Pons (tissue), 1 donor: ENCODE measurements around the gene PSMD7.

Experiments
- DNase-seq: peaks from one replicate; pipeline ENCODE4 v3.0.0-alpha.2; 2016; ENCODE audit warnings: low spot score

Gene PSMD7

GRCh38 chr16:74296432-74297144, at the start of gene PSMD7:
Gene PSMD7, plus strand, starts transcription at chr16:74296814. Its CDS starts 101 bp downstream, at chr16:74296915.
- DNase-seq = peak; percentile 86

DNA sequence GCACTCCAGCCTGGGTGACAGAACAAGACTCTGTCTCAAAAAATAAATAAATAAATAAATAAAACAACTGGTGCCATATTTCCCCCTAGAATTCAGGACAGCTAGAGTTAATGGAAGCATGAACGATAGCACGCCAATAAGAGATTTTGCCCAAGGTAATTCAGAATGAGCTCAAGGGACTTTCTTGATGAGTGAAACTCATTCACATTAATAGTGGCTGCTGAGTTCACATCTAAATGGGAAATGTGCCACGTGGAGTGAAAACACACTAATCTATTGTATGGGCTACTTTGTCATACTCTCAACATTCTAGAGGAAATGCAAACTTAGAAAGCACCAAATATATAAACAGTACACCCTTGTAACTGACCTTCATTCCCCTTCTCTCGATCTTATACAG, 47.4 kb upstream of the PSMD7 start:
- DNase-seq = peak; percentile 45

GRCh38 chr16:74249846-74250245, 46.8 kb upstream of the PSMD7 start:
- DNase-seq = no peak

DNA sequence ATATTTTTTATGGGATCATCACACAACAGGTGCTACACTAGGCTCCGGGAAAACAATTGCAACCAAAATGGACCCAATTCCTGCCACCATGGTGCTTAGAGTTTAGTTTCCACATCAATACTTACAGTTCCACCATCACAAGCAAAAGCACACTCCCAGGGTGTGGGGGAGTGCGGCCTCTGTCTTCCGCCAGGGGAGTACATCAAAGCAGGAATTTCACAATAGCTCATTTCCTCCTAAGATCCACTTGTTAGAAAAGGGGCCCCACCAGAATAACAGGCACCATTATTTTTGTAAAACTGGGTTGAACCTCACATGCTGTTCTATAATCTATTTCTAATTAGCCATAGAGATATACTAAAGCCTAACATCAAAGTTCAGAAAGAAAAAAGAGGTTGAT, 44.3 kb upstream of the PSMD7 start:
- DNase-seq = no peak

GRCh38 chr16:74253161-74253938, 43.3 kb upstream of the PSMD7 start:
- no peak for DNase-seq

DNA sequence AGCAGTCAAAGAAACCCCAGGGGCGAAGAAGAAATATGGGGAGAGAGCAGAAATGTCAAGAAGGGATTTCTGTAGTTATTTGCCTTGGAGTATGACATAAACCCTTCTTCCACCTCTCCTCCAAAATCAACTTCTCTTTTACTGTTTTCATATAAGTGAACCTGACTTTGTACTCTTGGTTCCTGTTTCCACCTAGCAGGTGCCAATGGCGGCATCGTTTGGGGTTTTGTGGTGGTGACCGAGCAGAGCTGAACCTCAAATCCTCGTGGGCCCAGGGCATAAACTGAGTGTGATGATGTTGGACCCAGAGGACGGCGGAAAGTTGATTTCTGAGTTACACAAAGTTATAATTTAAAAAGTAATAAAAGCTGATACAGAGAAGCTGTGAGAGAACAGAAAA, 39.6 kb upstream of the PSMD7 start:
- DNase-seq = no peak

DNA sequence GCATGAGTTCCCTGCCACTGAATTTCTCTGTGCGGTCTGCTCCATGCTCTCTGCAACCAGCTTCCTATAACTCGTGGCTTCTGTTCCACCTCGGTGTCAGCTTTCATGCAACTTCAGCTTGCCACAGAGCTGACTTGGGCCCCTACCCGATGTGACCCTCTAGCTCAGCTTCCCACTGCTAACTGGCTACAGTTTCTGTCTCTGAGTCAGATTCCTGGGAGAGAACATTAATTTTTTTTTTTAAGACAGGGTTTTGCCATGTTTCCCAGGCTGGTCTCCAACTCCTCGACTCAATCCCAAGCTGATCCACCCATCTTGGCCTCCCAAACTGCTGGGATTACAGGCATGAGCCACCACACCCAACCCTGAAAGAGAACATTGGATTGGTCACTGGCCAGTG, 35.5 kb upstream of the PSMD7 start:
- DNase-seq = no peak

DNA sequence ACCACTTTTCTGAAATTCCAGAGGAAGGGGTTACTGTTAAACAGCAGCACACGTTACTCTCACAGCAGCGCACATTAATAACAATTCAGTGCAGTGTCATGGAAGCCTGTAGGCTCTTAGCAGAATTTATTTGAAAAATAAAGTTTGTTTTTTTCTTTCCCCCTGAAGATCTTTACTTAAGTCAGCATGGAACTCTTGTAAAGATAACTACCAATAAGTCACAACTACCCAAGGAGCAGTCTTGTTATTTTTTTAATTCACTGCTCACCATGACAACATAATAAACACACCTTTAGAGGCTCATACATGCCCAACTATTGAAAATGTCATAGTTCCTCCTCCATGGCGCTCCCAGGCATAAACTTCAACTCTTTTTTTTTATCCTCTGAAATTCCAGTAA, 31.8 kb upstream of the PSMD7 start:
- no peak for DNase-seq

DNA sequence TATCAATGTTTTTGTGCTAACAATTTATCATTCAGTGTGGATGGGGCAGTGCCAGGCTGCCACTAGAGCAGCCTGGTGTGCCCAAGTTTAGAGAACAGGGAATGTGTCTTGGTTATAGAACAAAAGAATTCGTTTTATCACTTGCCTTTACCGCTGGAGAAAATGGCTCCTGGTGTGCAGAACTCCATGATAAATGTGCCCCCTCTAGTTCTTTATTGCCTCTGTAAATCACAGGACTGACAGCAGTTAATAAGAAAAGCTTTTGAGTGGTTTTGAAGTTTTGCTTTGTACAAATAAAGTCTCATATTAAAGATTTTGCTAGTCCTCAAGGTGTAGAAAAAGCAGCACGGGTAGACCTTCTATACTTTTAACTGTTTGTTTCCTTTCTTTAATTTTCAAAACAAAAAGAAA, 28.2 kb upstream of the PSMD7 start:
- DNase-seq = no peak

DNA sequence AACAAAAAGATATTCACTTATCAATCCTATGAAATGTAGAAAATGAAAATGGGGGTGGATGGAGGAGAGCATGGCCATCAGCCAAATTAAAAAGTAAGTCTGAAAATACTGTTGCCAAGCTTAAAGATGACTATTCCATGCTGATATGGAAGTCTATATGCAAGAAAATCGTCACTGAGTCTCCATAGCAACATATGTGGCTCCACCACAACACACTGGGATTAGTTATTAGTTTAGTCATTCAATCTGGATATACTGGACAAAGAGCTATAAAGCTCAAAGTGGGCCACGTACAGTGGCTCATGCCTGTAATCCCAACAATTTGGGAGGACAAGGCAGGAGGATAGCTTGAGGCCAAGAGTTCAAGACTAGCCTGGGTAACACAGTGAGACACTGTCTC, 24.7 kb upstream of the PSMD7 start:
- no peak for DNase-seq

GRCh38 chr16:74275031-74275636, 21.5 kb upstream of the PSMD7 start:
- DNase-seq = no peak

DNA sequence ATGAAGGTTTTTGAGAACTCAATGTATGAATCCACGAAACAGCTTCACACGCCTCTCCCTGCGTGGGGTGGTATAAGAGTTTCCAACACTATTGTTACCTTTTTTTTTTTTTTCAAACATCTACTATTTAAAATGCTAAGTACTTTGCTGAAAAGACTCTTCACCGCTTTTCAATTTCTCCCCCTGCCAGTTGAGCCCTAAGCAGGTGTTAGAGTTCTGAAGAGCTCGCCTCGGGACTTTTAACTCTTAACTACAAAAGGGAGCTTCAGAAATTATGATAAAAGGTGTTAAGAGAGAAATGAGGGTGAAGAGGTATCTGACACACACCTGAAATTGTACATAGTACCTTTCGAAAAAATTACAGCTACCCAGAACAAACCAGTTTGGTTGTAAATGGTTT, 20.9 kb upstream of the PSMD7 start:
- DNase-seq = no peak

DNA sequence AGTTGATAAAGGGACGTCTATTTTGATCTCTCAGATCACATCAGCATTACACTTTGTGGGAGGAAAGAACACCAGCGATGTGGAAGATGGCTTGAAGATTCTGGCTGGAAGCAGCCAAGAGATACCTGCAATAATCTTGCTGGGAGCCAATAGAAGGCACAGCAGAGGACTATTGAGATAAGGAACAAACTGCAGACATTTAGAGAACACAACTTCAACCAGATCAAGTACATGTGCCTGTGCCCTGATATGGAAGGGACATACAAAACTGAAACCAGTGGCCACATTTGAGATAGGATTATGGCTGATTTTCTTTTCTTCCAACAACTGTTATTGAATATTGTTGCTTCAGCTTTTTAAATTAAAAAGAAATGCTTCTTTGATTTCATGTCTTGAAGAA, 18.6 kb upstream of the PSMD7 start:
- no peak for DNase-seq

DNA sequence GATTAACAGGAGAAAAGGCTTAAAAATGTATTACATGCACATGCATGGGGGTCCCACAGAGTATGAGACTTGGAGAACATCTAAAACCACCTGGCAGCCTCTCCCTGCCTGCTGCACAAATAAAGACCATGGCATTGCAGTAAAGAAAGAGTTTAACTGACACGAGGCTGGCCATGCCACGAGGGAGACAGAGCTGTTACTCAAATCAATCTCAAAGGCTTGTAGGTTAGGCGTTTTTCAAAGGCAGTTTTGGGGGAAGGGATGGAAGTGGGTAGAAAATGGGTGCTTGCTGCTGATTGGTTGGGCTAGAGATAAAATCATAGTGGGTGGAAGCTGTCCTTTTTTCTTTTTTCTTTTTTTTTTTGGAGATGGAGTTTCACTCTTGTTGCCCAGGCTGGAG, 17.3 kb upstream of the PSMD7 start:
- DNase-seq = no peak

DNA sequence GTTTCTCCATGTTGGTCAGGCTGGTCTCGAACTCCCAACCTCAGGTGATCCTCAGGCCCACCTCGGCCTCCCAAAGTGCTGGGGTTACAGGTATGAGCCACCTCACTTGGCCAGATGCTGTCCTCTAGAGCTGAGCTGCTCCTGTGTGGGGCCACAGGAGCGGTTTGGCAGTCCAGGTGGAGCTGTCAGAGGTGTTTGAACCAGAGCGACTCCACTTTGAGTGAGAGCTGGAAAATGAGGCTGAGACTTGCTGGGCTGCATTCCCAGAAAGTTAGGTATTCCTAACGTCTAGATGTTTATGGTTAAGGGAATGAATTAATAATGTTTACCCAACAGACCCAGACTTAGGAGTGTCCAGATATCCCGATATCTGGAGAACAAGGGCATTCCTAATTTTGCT, 16.8 kb upstream of the PSMD7 start:
- DNase-seq = no peak

GRCh38 chr16:74280448-74280847, 16.2 kb upstream of the PSMD7 start:
- no peak for DNase-seq

- no peak for DNase-seq
Measured at GRCh38 chr16:74281300-74281699, 15.3 kb upstream of the PSMD7 start.

DNA sequence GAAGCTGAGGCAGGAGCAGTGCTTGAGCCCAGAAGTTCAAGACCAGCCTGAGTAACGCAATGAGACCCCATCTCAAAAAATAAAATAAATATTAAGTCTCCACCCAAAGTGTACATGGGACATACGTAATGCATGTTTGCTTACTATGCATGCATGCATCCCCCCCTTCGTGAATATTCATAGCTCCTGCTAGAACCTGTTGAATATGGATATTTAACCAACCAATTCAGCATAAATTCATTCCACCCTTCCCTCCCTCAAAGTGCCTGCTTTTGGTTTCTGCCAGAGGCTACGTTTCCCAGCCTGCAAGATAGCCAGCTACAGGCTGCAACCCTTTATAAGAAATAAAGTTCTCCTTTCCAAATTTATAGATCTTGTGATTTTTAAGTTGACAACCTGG, 12.9 kb upstream of the PSMD7 start:
- DNase-seq = no peak

- DNase-seq = no peak
Measured at GRCh38 chr16:74288065-74288464, 8.5 kb upstream of the PSMD7 start.

DNA sequence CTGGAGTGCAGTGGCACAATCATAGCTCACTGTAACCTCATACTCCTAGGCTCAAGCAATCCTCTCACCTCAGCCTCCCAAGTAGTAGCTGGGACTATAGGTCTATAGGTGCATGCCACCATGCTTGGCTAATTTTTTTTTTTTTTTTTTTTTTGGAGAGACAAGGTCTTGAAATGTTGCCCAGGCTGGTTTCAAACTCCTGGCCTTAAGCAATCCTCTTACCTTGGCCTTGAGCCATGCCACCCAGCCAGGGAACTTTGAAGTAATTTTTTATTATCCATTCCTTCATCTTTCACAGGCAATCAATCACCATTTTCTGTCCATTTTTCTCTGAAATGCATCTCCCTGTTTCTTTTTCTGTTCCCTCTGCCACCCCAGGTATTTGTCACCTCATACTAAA, 6.3 kb upstream of the PSMD7 start:
- no peak for DNase-seq

GRCh38 chr16:74291176-74291575, 5.4 kb upstream of the PSMD7 start:
- DNase-seq = no peak

GRCh38 chr16:74291577-74292208, 4.9 kb upstream of the PSMD7 start:
- DNase-seq = no peak

DNA sequence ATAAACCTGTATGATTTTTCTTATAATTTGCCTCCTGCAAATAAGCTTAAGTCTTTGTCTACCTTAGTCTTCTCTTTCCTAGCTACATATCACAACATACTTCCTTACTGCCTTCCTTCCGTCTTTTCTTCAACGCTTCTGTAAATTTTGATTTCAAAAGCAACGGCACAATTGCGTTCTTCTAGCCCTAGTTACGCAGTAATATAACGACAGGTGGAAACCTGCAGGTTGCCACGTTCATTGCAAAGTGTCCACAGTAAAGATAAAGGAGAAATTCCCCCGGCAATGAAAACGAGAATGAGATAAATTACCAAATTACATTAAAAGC, 546 bp upstream of the PSMD7 start:
- DNase-seq = no peak
